Measurements from ENCODE around the gene CACNA1C.

Gene CACNA1C

GRCh38 chr12:2276288-2277033 lies 223.7 kb downstream of the CACNA1C start:
- Histone ChIP-seq H3K36me3 (ENCODE audit: control insufficient read depth in 5 of 5, insufficient read depth in 5 of 5, low read length in 5 of 5) (no peaks in the 10 kb centered on the region), H3K9ac (ENCODE audit: low read length in 5 of 5) (no peak overlapping the region), H3K27me3 (ENCODE audit: control insufficient read depth in 5 of 5, insufficient read depth in 4 of 5, low read length in 5 of 5) (no peaks in the 10 kb centered on the region), H3K9me3 (ENCODE audit: control insufficient read depth in 5 of 5, low read length in 5 of 5) (no peaks in the 10 kb centered on the region), H3K27ac (ENCODE audit: low read depth, low read length) (no peak overlapping the region), H3K4me3 (ENCODE audit: low read depth in 1 of 5, low read length in 5 of 5) (no peak overlapping the region), H3K4me1 (ENCODE audit: control insufficient read depth in 5 of 5, insufficient read depth in 5 of 5, low read length in 5 of 5) (peaks cover 0 to 4% (median 0%) of the 10 kb centered on the region in 5 donors)

GRCh38 chr12:2277492-2278155 lies 224.8 kb downstream of the CACNA1C start:
- Histone ChIP-seq H3K36me3 (ENCODE audit: control insufficient read depth in 5 of 5, insufficient read depth in 5 of 5, low read length in 5 of 5) (no peaks in the 10 kb centered on the region), H3K9me3 (ENCODE audit: control insufficient read depth in 5 of 5, low read length in 5 of 5) (no peaks in the 10 kb centered on the region), H3K27me3 (ENCODE audit: control insufficient read depth in 5 of 5, insufficient read depth in 4 of 5, low read length in 5 of 5) (peaks cover 0 to 2% (median 0%) of the 10 kb centered on the region in 5 donors), H3K9ac (ENCODE audit: low read length in 5 of 5) (no peak overlapping the region), H3K4me3 (ENCODE audit: low read depth in 1 of 5, low read length in 5 of 5) (no peak overlapping the region), H3K4me1 (ENCODE audit: control insufficient read depth in 5 of 5, insufficient read depth in 5 of 5, low read length in 5 of 5) (peaks cover 0 to 4% (median 0%) of the 10 kb centered on the region in 5 donors), H3K27ac (ENCODE audit: low read depth, low read length) (no peak overlapping the region)

DNA sequence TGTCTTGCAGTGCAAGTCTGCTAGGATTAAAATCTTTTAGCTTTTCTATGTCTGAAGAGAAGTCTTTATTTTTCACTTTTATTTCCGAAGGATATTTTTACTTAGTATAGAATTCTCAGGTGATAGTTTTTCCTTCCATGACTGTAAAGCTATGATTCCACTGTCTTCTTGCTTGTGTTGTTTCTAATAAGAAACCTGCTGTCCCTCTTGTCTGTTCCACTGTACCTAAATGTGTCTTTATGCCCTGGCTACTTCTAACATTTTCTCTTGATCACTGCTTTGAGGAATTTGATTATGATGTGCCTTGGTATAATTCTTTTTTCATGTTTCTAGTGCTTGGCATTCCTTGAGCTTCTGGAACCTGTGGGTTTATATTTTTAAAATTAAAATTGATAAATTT lies 228.7 kb downstream of the CACNA1C start:
- peaks cover 0 to 2% (median 0%) of the 10 kb centered on the region in 5 donors for H3K27me3 ChIP-seq (ENCODE audit: control insufficient read depth in 5 of 5, insufficient read depth in 4 of 5, low read length in 5 of 5)
- no peaks in the 10 kb centered on the region for H3K36me3 ChIP-seq (ENCODE audit: control insufficient read depth in 5 of 5, insufficient read depth in 5 of 5, low read length in 5 of 5)
- H3K4me3 ChIP-seq (ENCODE audit: low read depth in 1 of 5, low read length in 5 of 5) = no peak overlapping the region
- H3K4me1 ChIP-seq (ENCODE audit: control insufficient read depth in 5 of 5, insufficient read depth in 5 of 5, low read length in 5 of 5) = peaks cover 10 to 33% (median 31%) of the 10 kb centered on the region in 5 donors
- H3K27ac ChIP-seq (ENCODE audit: low read depth, low read length) = no peak overlapping the region
- no peaks in the 10 kb centered on the region for H3K9me3 ChIP-seq (ENCODE audit: control insufficient read depth in 5 of 5, low read length in 5 of 5)
- no peak overlapping the region for H3K9ac ChIP-seq (ENCODE audit: low read length in 5 of 5)

DNA sequence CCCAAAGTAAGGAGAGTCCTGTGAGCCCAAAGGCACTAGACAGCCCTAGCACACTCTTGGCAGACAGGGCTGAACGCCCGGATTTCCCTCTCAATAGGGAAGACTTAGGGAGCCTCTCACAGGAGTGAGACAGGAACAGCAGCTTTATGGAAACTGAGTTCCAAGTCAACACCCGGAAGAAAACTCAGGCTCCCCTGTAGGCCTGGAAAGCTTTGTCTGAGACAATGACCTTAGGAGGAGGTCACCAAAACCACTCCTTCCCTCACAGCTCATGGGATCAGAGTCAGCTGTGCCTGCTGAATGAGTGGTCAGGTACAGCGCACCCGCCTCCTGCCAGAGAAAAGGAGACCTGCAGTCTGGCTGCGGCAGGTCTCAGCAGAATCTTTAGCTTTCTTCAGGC lies 229.5 kb downstream of the CACNA1C start:
- peaks cover 10 to 41% (median 40%) of the 10 kb centered on the region in 5 donors for H3K4me1 ChIP-seq (ENCODE audit: control insufficient read depth in 5 of 5, insufficient read depth in 5 of 5, low read length in 5 of 5)
- H3K4me3 ChIP-seq (ENCODE audit: low read depth in 1 of 5, low read length in 5 of 5) = no peak overlapping the region
- no peak overlapping the region for H3K27ac ChIP-seq (ENCODE audit: low read depth, low read length)
- H3K9ac ChIP-seq (ENCODE audit: low read length in 5 of 5) = no peak overlapping the region
- H3K9me3 ChIP-seq (ENCODE audit: control insufficient read depth in 5 of 5, low read length in 5 of 5) = no peaks in the 10 kb centered on the region
- H3K36me3 ChIP-seq (ENCODE audit: control insufficient read depth in 5 of 5, insufficient read depth in 5 of 5, low read length in 5 of 5) = no peaks in the 10 kb centered on the region
- H3K27me3 ChIP-seq (ENCODE audit: control insufficient read depth in 5 of 5, insufficient read depth in 4 of 5, low read length in 5 of 5) = peaks cover 0 to 2% (median 0%) of the 10 kb centered on the region in 5 donors

GRCh38 chr12:2283480-2283879 lies 230.7 kb downstream of the CACNA1C start:
- H3K36me3 ChIP-seq (ENCODE audit: control insufficient read depth in 5 of 5, insufficient read depth in 5 of 5, low read length in 5 of 5) = no peaks in the 10 kb centered on the region
- H3K9ac ChIP-seq (ENCODE audit: low read length in 5 of 5) = peak overlapping the region in 1 of 5 donors; percentile 51
- H3K9me3 ChIP-seq (ENCODE audit: control insufficient read depth in 5 of 5, low read length in 5 of 5) = no peaks in the 10 kb centered on the region
- H3K4me1 ChIP-seq (ENCODE audit: control insufficient read depth in 5 of 5, insufficient read depth in 5 of 5, low read length in 5 of 5) = peaks cover 10 to 51% (median 45%) of the 10 kb centered on the region in 5 donors
- peak overlapping the region in 1 of 5 donors; percentile 4 for H3K4me3 ChIP-seq (ENCODE audit: low read depth in 1 of 5, low read length in 5 of 5)
- peaks cover 0 to 2% (median 0%) of the 10 kb centered on the region in 5 donors for H3K27me3 ChIP-seq (ENCODE audit: control insufficient read depth in 5 of 5, insufficient read depth in 4 of 5, low read length in 5 of 5)
- H3K27ac ChIP-seq (ENCODE audit: low read depth, low read length) = peak overlapping the region; percentile 52

- Histone ChIP-seq H3K9me3 (ENCODE audit: control insufficient read depth in 5 of 5, low read length in 5 of 5) (no peaks in the 10 kb centered on the region), H3K27me3 (ENCODE audit: control insufficient read depth in 5 of 5, insufficient read depth in 4 of 5, low read length in 5 of 5) (peaks cover 0 to 2% (median 0%) of the 10 kb centered on the region in 5 donors), H3K4me1 (ENCODE audit: control insufficient read depth in 5 of 5, insufficient read depth in 5 of 5, low read length in 5 of 5) (peaks cover 10 to 51% (median 45%) of the 10 kb centered on the region in 5 donors), H3K36me3 (ENCODE audit: control insufficient read depth in 5 of 5, insufficient read depth in 5 of 5, low read length in 5 of 5) (no peaks in the 10 kb centered on the region), H3K4me3 (ENCODE audit: low read depth in 1 of 5, low read length in 5 of 5) (peak overlapping the region in 1 of 5 donors; percentile 4), H3K27ac (ENCODE audit: low read depth, low read length) (peak overlapping the region; percentile 52), H3K9ac (ENCODE audit: low read length in 5 of 5) (peak overlapping the region in 2 of 5 donors; percentile 45 to 51)
Observed at GRCh38 chr12:2283916-2284315, 231.1 kb downstream of the CACNA1C start.

DNA sequence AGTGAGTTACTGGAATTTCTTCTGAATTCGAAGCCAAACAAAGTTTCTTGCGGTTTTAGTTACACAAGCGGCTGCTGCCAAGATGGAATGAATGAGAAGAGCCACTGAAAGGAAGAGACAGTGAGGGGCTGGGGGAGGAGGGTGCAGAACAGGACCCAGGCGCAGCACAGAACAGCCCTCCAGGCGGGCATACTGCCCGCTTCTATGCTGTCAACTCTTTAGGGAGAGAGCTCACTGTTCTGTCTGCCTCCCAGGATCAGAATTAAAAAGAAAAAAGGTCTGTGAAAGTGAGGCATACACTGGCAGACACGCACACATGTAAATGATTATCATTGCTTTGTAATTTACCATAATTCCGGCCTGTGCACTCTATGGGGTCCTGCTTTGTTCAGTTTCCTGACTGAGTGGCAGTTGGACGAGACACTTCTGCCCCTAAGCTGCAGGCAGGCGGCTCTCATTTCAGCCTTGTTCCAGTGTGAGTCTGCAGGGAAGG lies 231.6 kb downstream of the CACNA1C start:
- H3K36me3 ChIP-seq (ENCODE audit: control insufficient read depth in 5 of 5, insufficient read depth in 5 of 5, low read length in 5 of 5) = no peaks in the 10 kb centered on the region
- peak overlapping the region in 2 of 5 donors; percentile 4 to 20 for H3K4me3 ChIP-seq (ENCODE audit: low read depth in 1 of 5, low read length in 5 of 5)
- H3K27me3 ChIP-seq (ENCODE audit: control insufficient read depth in 5 of 5, insufficient read depth in 4 of 5, low read length in 5 of 5) = peaks cover 0 to 2% (median 0%) of the 10 kb centered on the region in 5 donors
- H3K9me3 ChIP-seq (ENCODE audit: control insufficient read depth in 5 of 5, low read length in 5 of 5) = no peaks in the 10 kb centered on the region
- peaks cover 10 to 51% (median 45%) of the 10 kb centered on the region in 5 donors for H3K4me1 ChIP-seq (ENCODE audit: control insufficient read depth in 5 of 5, insufficient read depth in 5 of 5, low read length in 5 of 5)
- peak overlapping the region; percentile 52 for H3K27ac ChIP-seq (ENCODE audit: low read depth, low read length)
- no peak overlapping the region for H3K9ac ChIP-seq (ENCODE audit: low read length in 5 of 5)

GRCh38 chr12:2284857-2285256 lies 232.1 kb downstream of the CACNA1C start:
- Histone ChIP-seq H3K27me3 (ENCODE audit: control insufficient read depth in 5 of 5, insufficient read depth in 4 of 5, low read length in 5 of 5) (peaks cover 0 to 2% (median 0%) of the 10 kb centered on the region in 5 donors), H3K27ac (ENCODE audit: low read depth, low read length) (peak overlapping the region; percentile 52), H3K36me3 (ENCODE audit: control insufficient read depth in 5 of 5, insufficient read depth in 5 of 5, low read length in 5 of 5) (no peaks in the 10 kb centered on the region), H3K9ac (ENCODE audit: low read length in 5 of 5) (no peak overlapping the region), H3K4me1 (ENCODE audit: control insufficient read depth in 5 of 5, insufficient read depth in 5 of 5, low read length in 5 of 5) (peaks cover 10 to 51% (median 45%) of the 10 kb centered on the region in 5 donors), H3K9me3 (ENCODE audit: control insufficient read depth in 5 of 5, low read length in 5 of 5) (no peaks in the 10 kb centered on the region), H3K4me3 (ENCODE audit: low read depth in 1 of 5, low read length in 5 of 5) (peak overlapping the region in 1 of 5 donors; percentile 20)

- Histone ChIP-seq H3K27me3 (ENCODE audit: control insufficient read depth in 5 of 5, insufficient read depth in 4 of 5, low read length in 5 of 5) (peaks cover 0 to 2% (median 0%) of the 10 kb centered on the region in 5 donors), H3K36me3 (ENCODE audit: control insufficient read depth in 5 of 5, insufficient read depth in 5 of 5, low read length in 5 of 5) (no peaks in the 10 kb centered on the region), H3K9me3 (ENCODE audit: control insufficient read depth in 5 of 5, low read length in 5 of 5) (no peaks in the 10 kb centered on the region), H3K4me1 (ENCODE audit: control insufficient read depth in 5 of 5, insufficient read depth in 5 of 5, low read length in 5 of 5) (peaks cover 10 to 51% (median 45%) of the 10 kb centered on the region in 5 donors), H3K9ac (ENCODE audit: low read length in 5 of 5) (no peak overlapping the region), H3K4me3 (ENCODE audit: low read depth in 1 of 5, low read length in 5 of 5) (no peak overlapping the region), H3K27ac (ENCODE audit: low read depth, low read length) (peak overlapping the region; percentile 89)
Observed at GRCh38 chr12:2285462-2285861, 232.7 kb downstream of the CACNA1C start.

DNA sequence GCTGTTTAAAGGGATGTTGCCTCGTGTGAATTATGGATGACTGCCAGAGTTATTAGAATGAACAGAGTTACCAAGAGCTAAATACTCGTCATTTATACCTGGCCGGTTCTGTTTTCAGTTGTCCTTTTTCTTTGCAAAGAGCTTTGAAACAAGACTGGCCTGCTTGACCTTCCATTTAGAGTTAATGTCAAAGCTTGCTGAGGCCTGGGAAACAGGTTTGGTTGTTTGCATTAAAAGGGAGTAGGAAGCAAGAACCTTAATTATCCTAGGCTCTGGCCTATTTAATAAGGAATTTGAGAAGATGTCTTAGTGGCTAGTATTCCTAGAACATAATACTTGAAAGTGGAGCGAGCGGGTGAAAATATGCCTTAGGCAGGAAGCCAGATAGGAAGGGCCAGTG lies 233.3 kb downstream of the CACNA1C start:
- Histone ChIP-seq H3K36me3 (ENCODE audit: control insufficient read depth in 5 of 5, insufficient read depth in 5 of 5, low read length in 5 of 5) (no peaks in the 10 kb centered on the region), H3K9me3 (ENCODE audit: control insufficient read depth in 5 of 5, low read length in 5 of 5) (no peaks in the 10 kb centered on the region), H3K27me3 (ENCODE audit: control insufficient read depth in 5 of 5, insufficient read depth in 4 of 5, low read length in 5 of 5) (peaks cover 0 to 2% (median 0%) of the 10 kb centered on the region in 5 donors), H3K27ac (ENCODE audit: low read depth, low read length) (peak overlapping the region; percentile 89), H3K4me1 (ENCODE audit: control insufficient read depth in 5 of 5, insufficient read depth in 5 of 5, low read length in 5 of 5) (peaks cover 10 to 51% (median 45%) of the 10 kb centered on the region in 5 donors), H3K4me3 (ENCODE audit: low read depth in 1 of 5, low read length in 5 of 5) (no peak overlapping the region), H3K9ac (ENCODE audit: low read length in 5 of 5) (peak overlapping the region in 1 of 5 donors; percentile 10)
